EL (cell line): ENCODE results near the gene NBAS.
"Not testable (repeated sequence)": the region's sequence is repeated elsewhere in the genome, so short reads cannot be mapped to it uniquely, and the experiment has no call there.

Source experiments
- DNase-seq: peaks from one replicate; pipeline ENCODE4 v3.0.0-alpha.2; 2016

Gene NBAS

GRCh38 chr2:15520346-15520745, 40.8 kb downstream of the NBAS start:
- DNase-seq: no peak

DNA sequence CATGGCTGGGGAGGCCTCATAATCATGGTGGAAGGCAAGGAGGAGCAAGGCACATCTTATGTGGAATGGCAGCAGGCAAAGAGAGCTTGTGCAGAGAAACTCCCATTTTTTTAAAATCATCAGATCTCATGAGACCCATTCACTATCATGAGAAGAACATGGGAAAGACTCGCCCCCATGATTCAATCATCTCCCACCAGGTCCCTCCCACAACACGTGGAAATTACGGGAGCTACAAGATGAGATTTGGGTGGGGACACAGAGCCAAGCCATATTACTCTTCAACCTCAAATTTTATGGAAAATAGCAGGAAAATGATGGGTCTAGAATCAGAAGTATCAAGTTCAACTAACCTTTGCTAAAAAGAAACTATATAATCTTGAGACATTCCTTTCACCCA, 42.4 kb downstream of the NBAS start:
- DNase-seq: not testable (repeated sequence)

DNA sequence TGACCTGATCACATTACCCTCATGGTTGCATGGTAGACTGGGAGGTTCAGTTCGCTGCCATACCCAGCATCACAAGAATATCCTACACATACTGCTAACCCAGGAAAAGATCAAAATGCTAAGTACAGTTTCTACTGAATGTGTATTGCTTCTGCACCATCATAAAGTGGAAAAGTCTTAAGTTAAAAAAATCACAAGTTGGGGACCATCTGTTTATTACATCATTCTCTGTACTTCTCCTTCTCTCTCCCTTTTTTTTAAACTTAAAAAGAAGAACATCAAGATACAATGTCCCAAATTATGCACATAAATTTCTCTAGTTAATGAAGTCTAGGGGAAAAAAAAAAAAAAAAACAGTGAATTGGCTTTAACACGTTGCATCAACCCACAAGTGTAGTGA, 43.3 kb downstream of the NBAS start:
- no peak for DNase-seq

GRCh38 chr2:15511686-15512085, 49.4 kb downstream of the NBAS start:
- no peak for DNase-seq

DNA sequence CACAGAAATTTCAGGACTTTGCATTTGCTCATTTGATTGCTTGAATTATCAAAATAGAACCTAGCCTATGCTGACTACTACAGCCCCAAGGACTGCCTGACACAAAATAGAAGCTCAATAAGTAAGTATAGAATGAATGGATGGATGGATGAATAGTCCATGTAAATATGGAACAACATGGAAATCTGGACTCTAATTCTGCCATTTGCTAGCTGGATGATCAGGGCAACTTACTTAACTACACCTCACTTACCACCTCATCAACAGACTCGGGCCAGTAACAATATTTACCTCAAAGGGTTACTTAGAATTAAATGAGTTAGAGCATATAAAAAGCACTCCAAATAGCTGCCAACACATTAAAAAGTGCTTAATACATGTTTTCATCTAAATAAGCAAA, 50.6 kb downstream of the NBAS start:
- DNase-seq: no peak

DNA sequence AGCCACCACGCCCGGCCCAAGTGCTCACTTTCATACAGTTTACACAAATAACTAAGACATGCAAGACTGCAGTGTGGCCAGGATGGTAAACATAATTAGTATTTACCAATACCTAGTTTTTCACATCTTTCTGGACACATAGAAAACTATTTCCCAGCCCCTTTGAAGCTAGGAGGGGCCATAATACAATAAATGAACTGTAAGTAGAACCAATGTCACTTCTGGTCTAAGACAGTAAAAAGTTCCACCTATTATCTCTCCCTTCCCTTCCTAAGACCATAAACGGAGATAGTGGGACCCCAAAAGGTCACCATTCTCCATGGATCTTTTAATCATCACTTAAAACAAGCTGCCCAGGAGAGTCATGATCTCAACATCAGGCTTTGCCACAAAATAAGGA, 51.0 kb downstream of the NBAS start:
- no peak for DNase-seq

- DNase-seq: no peak
Measured at GRCh38 chr2:15507697-15508096, 53.4 kb downstream of the NBAS start.

GRCh38 chr2:15507061-15507460, 54.1 kb downstream of the NBAS start:
- no peak for DNase-seq

DNA sequence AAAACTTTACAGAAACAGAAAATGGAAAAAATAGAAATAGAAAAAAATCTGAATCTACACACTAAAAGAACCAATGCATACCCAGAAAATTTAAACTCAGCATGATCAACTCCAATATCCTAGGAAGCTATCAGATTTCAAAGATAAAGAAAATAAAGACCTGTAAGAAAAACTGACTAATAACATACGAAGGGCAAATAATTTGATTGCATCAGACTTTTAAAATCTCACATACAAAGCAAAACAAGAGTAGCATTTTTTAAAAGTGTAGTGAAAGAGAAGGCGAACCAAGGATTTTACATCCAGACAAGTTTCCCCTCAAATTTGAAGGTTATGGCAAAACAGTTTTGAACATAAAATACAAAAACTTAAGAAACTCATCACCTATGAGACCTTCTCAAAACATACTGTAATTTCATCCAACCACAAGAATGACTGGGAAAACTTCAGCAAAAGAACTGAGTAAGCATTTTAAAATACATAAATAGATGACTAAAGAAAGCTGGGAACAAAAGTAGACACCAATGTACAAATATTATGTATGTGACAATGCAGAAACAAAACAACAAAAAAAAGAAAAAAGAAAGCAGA, 54.8 kb downstream of the NBAS start:
- DNase-seq: peak; percentile 1

DNA sequence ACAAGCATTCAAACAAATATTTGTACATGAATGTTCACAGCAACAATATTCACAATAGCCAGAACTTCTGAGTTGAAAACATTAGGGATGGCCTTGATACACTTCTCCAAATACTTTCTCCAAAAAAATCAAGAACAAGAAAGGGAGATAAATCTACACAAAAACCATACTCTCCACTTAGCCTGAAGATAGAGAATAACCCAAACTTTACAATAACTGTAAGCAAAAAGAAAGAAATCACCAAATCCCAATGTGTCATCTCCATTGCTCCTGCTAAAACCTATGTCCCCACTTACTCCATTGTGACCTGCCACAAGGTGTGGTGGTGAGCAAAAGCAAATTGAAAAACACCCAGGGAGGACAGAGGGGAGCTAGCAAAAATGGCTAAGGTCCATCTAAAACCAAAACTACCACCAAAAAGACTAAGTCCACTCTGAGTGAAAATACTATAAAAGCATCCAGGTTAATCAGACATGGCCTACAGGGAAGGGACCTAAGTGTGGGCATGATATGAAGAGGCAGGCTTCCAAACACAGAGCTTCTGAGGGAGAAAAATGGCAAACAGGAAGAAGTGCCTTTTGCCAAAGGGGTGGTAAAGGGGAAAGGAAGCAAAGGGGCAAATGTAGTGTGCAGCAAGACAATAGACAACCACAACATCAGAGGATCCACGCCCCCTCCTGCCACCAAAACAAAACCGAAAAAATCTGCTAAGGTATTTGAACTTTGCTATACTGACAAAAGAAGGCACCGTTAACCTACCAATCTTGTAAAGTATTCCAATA, 56.1 kb downstream of the NBAS start:
- no peak for DNase-seq

DNA sequence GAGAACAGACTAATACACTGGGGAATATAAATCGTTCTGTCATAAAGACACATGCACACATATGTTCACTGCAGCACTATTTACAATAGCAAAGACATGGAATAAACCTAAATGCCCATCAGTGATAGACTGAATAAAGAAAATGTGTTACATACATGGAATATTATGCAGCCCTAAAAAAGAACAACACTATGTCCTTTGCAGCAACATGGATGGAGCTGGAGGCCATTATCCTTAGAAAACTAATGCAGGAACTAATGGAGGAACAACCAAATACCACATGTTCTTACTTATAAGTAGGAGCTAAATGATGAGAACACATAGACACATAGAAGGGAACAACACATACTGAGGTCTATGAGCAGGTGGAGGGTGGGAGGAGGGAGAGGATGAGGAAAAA, 61.9 kb downstream of the NBAS start:
- not testable (repeated sequence) for DNase-seq

DNA sequence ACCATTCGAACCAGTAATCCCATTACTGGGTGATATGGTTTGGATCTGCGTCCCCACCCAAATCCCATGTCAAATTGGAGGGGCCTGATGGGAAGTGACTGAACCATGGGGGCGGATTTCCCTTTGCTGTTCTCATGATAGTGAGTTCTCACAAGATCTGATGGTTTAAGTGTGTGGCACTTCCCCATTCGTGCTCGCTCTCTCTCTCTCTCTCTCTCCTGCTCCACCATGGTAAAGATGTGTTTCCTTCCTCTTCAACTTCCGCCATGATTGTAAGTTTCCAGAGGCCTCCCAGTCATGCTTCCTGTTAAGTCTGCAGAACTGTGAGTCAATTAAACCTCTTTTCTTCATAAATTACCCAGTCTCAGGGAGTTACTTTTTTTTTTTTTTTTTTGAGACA, 62.6 kb downstream of the NBAS start:
- DNase-seq: no peak

- DNase-seq: no peak
Measured at GRCh38 chr2:15494877-15495276, 66.3 kb downstream of the NBAS start.

DNA sequence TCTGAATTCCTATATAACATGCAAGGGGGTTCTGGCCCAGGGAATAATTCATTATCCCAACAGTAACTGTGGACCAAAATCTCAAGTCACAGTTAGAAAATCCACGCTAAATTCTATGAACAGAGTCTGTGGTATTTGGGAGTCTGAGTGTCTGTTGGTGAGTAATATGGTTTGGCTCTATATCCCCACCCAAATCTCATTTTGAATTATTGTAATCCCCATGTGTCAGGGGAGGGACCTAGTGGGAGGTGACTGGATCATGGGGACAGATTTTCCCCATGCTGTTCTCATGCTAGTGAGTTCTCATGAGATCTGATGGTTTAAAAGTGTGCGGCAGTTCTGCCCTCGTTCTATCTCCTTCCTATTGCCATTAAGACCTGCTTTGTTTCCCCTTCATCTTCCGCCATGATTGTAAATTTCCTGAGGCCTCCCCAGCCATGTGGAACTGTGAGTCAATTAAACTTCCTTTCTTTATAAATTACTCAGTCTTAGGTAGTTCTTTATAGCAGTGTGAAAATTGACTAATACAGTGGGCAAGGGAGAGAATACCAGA, 68.3 kb downstream of the NBAS start:
- DNase-seq: peak; percentile 1

DNA sequence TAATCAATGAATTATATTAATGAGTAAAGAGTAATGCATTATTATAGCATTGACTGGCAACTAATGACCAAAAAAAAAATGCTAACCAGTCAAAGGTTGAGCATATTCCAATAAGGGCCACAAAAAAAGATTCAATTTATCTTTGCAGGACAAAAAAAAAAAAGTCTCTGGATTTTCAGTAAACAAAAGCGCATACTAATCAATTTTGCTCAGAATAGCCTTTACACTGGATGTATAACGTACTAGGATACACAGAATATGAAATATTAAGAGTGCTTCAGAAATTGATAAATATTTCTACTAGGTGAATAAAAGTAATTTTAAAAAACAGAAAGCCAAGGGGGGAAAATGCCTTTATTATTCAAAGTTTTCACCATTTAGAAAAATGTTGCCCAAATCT, 74.4 kb downstream of the NBAS start:
- no peak for DNase-seq

GRCh38 chr2:15485949-15486348, 75.2 kb downstream of the NBAS start:
- DNase-seq: no peak

- DNase-seq: no peak
Measured at GRCh38 chr2:15481000-15481399, 80.1 kb downstream of the NBAS start.

GRCh38 chr2:15480552-15480951, 80.6 kb downstream of the NBAS start:
- no peak for DNase-seq

GRCh38 chr2:15472876-15473275, 88.3 kb downstream of the NBAS start:
- no peak for DNase-seq

GRCh38 chr2:15472133-15472532, 89.0 kb downstream of the NBAS start:
- DNase-seq: no peak

GRCh38 chr2:15471606-15472005, 89.5 kb downstream of the NBAS start:
- no peak for DNase-seq

DNA sequence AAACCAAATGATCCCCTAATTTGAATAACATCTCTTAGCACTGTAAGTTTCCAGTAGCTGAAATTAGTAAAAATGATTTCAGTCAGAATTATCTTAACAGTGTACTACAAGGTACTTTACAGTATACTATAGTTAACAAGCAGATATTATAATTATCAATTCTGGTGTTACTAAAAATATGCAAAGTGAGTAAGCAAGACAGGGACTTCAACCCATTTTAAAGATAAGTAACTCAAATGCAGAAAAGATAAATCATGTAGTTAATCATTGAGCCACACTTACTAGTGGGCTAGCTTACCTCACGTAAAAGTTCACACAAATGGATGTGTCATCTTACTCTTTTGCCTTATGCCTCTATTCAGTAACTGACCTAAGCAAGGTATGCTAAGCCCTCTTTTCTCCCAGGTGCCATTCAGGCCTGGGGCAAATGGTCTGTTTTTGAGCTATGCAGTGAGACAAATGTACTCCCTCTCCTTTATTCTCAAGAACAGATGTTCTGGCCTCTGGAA, 101.0 kb downstream of the NBAS start:
- no peak for DNase-seq

GRCh38 chr2:15458277-15458676, 102.9 kb downstream of the NBAS start:
- no peak for DNase-seq

- no peak for DNase-seq
Measured at GRCh38 chr2:15457868-15458267, 103.3 kb downstream of the NBAS start.
